ENCODE data around the gene PPIA.

DNA sequence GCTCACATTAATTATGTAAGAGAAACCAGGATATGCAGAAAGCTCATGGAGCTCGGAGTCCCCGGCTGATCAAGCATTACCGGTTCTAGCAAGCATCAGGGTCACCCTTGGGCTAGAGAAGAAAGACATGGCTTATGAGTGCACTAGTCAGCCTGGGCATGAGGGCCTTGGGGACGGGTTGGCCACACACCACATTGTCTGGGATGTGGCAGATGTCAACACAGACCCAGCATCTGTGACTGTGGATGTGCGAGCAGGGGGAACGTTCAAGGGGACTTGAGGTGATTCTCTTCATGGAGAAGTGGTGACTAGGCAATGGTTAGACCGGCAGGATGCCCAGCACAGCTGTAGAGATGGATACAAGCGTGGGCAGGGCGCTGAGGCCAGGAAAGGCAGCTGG is 34.2 kb upstream of the PPIA start:
- TF ChIP-seq SPI1 (IDR thresholded peaks at IDR 0.05; ENCODE audit: low read depth, low read length) (no peak), POLR2A (IDR thresholded peaks at IDR 0.05; ENCODE audit: low read depth, low read length) (no peak)
